ENCODE data around the gene ZBTB44. TPM values are rescaled to one million over a fixed set of nuclear protein-coding genes. Genes with fewer than 3 reads are reported as not detected.
"Not testable (repeated sequence)": the region's sequence is repeated elsewhere in the genome, so short reads cannot be mapped to it uniquely, and the experiment has no call there.

ZBTB44 gene
- total RNA-seq, 2 donors from 2014 or later = 66.1 to 69.2 TPM

DNA sequence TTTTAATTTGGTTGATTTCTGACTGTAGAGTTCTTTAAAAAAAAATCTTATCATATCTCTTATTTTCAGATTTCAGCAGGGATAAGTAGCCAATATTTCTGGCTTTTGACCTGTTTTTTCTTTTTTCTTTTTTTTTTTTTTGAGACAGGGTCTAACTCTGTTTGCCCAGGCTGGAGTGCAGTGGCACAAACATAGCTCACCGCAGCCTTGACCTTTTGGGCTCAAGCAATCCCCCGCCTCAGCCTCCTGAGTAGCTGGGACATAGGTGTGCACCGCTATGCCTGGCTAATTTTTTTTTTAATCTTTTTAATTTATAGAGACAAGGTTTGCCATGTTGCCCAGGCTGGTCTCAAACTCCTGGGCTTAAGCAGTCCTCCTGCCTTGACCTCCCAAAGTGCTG lies 23.9 kb upstream of the ZBTB44 start:
- H3K27ac Mint-ChIP-seq = no peak overlapping the region
- peaks cover 6% of the 10 kb centered on the region for H3K36me3 Mint-ChIP-seq (ENCODE audit: low read depth)
- Histone ChIP-seq H3K4me3 (ENCODE audit: low read length) (no peak overlapping the region), H3K36me3 (ENCODE audit: control insufficient read depth, insufficient read depth, low read length) (no peaks in the 10 kb centered on the region), H3K4me1 (ENCODE audit: control insufficient read depth, insufficient read depth, low read length) (no peaks in the 10 kb centered on the region), H3K9me3 (ENCODE audit: control insufficient read depth, low read length) (peaks cover 12% of the 10 kb centered on the region), H3K9ac (ENCODE audit: extremely low read depth, low read length, poor library complexity, severe bottlenecking) (no peak overlapping the region), H3K27ac (ENCODE audit: low read depth, low read length) (no peak overlapping the region), H3K27me3 (ENCODE audit: control insufficient read depth, insufficient read depth, low read length, poor library complexity, severe bottlenecking) (no peaks in the 10 kb centered on the region)
- TF ChIP-seq, protein P1, sequence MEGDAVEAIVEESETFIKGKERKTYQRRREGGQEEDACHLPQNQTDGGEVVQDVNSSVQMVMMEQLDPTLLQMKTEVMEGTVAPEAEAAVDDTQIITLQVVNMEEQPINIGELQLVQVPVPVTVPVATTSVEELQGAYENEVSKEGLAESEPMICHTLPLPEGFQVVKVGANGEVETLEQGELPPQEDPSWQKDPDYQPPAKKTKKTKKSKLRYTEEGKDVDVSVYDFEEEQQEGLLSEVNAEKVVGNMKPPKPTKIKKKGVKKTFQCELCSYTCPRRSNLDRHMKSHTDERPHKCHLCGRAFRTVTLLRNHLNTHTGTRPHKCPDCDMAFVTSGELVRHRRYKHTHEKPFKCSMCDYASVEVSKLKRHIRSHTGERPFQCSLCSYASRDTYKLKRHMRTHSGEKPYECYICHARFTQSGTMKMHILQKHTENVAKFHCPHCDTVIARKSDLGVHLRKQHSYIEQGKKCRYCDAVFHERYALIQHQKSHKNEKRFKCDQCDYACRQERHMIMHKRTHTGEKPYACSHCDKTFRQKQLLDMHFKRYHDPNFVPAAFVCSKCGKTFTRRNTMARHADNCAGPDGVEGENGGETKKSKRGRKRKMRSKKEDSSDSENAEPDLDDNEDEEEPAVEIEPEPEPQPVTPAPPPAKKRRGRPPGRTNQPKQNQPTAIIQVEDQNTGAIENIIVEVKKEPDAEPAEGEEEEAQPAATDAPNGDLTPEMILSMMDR (conservative IDR thresholded peaks at IDR 0.05) = no peak
- 87 to 100% methylated on average over 2 to 3 of the region's 3 CpGs for WGBS, 2 experiments (ENCODE audit: insufficient coverage in 1 of 2, insufficient read length in 1 of 2)
- H3K9me3 Mint-ChIP-seq = peaks cover 34% of the 10 kb centered on the region
- H3K4me1 Mint-ChIP-seq = no peaks in the 10 kb centered on the region
- H3K4me3 Mint-ChIP-seq = no peak overlapping the region
- no peak for DNase-seq
- H3K27me3 Mint-ChIP-seq (ENCODE audit: insufficient read depth) = no peaks in the 10 kb centered on the region

- Histone ChIP-seq H3K9ac (ENCODE audit: extremely low read depth, low read length, poor library complexity, severe bottlenecking) (no peak overlapping the region), H3K36me3 (ENCODE audit: control insufficient read depth, insufficient read depth, low read length) (no peaks in the 10 kb centered on the region), H3K4me3 (ENCODE audit: low read length) (no peak overlapping the region), H3K27ac (ENCODE audit: low read depth, low read length) (no peak overlapping the region), H3K4me1 (ENCODE audit: control insufficient read depth, insufficient read depth, low read length) (no peaks in the 10 kb centered on the region), H3K9me3 (ENCODE audit: control insufficient read depth, low read length) (peaks cover 12% of the 10 kb centered on the region), H3K27me3 (ENCODE audit: control insufficient read depth, insufficient read depth, low read length, poor library complexity, severe bottlenecking) (no peaks in the 10 kb centered on the region)
- H3K36me3 Mint-ChIP-seq (ENCODE audit: low read depth) = peaks cover 6% of the 10 kb centered on the region
- no peak for DNase-seq
- H3K9me3 Mint-ChIP-seq = peaks cover 34% of the 10 kb centered on the region
- 95 to 97% methylated on average over 14 to 36 of the region's 36 CpGs for WGBS, 2 experiments (ENCODE audit: insufficient coverage in 1 of 2, insufficient read length in 1 of 2)
- no peaks in the 10 kb centered on the region for H3K27me3 Mint-ChIP-seq (ENCODE audit: insufficient read depth)
- H3K27ac Mint-ChIP-seq = no peak overlapping the region
- TF ChIP-seq, protein P1 (conservative IDR thresholded peaks at IDR 0.05) = no peak
- H3K4me3 Mint-ChIP-seq = no peak overlapping the region
- H3K4me1 Mint-ChIP-seq = no peaks in the 10 kb centered on the region
Observed at GRCh38 chr11:130337281-130338089, 22.8 kb upstream of the ZBTB44 start.

GRCh38 chr11:130331397-130331796 lies 16.7 kb upstream of the ZBTB44 start:
- H3K27me3 ChIP-seq (ENCODE audit: control insufficient read depth, insufficient read depth, low read length, poor library complexity, severe bottlenecking); H3K4me3 Mint-ChIP-seq; H3K4me3 ChIP-seq (ENCODE audit: low read length); DNase-seq; H3K9me3 ChIP-seq (ENCODE audit: control insufficient read depth, low read length); H3K36me3 Mint-ChIP-seq (ENCODE audit: low read depth); H3K27ac Mint-ChIP-seq; H3K9me3 Mint-ChIP-seq; H3K27ac ChIP-seq (ENCODE audit: low read depth, low read length); H3K27me3 Mint-ChIP-seq (ENCODE audit: insufficient read depth); H3K9ac ChIP-seq (ENCODE audit: extremely low read depth, low read length, poor library complexity, severe bottlenecking); H3K36me3 ChIP-seq (ENCODE audit: control insufficient read depth, insufficient read depth, low read length): not testable (repeated sequence)
- 95% methylated on average over 3 to 19 of the region's 19 CpGs for WGBS, 2 experiments (ENCODE audit: insufficient coverage in 1 of 2, insufficient read length in 1 of 2)
- peaks cover 12% of the 10 kb centered on the region for H3K4me1 Mint-ChIP-seq
- H3K4me1 ChIP-seq (ENCODE audit: control insufficient read depth, insufficient read depth, low read length) = peaks cover 11% of the 10 kb centered on the region
